ENCODE data around the gene CASS4.
"Not testable (repeated sequence)": the region's sequence is repeated elsewhere in the genome, so short reads cannot be mapped to it uniquely, and the experiment has no call there.

Gene CASS4

DNA sequence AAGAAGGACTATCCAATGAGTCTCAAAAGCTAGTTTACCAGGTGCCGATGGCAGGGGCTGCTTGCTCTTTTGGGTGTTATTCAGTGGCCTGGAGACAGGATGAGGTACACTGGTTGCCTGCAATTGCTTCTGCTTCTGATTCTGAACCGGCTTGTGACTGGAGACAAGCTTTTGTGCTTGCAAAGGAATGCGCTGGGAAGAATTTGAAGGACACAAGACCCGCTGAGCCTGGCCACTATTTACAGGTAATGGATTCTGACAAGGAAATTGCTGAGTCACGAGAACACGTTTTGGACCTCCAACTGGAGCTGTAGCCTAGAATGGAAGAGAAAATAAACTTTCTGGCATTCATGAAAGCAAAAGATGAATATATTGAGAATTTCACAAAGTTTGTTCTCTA, 25.8 kb upstream of the CASS4 start:
- H3K27me3 Mint-ChIP-seq (ENCODE audit: low read depth) = no peaks in the 10 kb centered on the region
- no peaks in the 10 kb centered on the region for H3K9me3 Mint-ChIP-seq
- H3K4me3 Mint-ChIP-seq = no peak overlapping the region
- peaks cover 44% of the 10 kb centered on the region for H3K4me1 Mint-ChIP-seq (ENCODE audit: low read depth)
- no peak overlapping the region for H3K27ac Mint-ChIP-seq
- H3K36me3 Mint-ChIP-seq (ENCODE audit: low read depth) = peaks cover 48% of the 10 kb centered on the region

DNA sequence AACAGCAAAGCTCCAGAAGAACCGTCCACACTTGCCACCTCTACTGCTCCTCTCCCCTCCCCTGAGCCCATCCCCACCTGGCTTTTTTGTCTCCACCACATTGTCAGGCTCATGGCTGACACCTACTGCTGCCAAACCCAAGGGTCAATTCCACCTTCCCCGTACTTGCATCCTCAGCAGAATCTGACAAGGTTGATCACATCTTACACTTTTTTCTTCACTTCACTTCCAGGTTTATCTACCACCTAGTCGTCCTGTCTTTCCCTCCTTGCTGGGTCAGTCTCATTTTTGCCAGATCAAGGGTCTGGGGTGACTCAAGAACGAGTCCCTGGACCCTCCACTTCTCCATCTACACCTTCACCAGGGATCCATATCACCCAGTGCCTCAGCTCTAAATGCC, 23.2 kb upstream of the CASS4 start:
- H3K4me3 Mint-ChIP-seq = no peak overlapping the region
- peaks cover 39% of the 10 kb centered on the region for H3K4me1 Mint-ChIP-seq (ENCODE audit: low read depth)
- no peak overlapping the region for H3K27ac Mint-ChIP-seq
- H3K27me3 Mint-ChIP-seq (ENCODE audit: low read depth) = no peaks in the 10 kb centered on the region
- no peaks in the 10 kb centered on the region for H3K9me3 Mint-ChIP-seq
- H3K36me3 Mint-ChIP-seq (ENCODE audit: low read depth) = peaks cover 34% of the 10 kb centered on the region

DNA sequence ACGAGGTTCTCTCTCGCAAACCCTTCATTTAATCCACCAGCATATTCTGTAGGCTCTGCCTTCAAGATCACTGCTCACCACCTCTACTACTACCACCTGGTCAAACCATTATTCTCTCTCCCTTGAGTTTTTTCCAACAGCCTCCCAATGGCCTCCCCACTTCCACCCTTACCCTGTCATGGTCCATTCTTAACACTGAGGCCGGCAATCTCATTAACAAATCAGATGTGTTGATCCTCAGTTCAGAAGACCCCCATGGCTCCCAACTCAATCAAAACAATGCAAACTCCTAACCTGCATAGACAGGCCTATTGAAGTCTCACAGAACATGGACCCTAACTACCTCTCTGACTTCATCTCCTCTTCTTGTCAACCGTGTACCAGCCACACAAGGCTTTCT, 22.3 kb upstream of the CASS4 start:
- Mint-ChIP-seq H3K4me1 (ENCODE audit: low read depth) (peaks cover 41% of the 10 kb centered on the region), H3K27ac (peak overlapping the region; percentile 32), H3K4me3 (peak overlapping the region; percentile 0), H3K36me3 (ENCODE audit: low read depth) (peaks cover 32% of the 10 kb centered on the region), H3K27me3 (ENCODE audit: low read depth) (no peaks in the 10 kb centered on the region), H3K9me3 (no peaks in the 10 kb centered on the region)

DNA sequence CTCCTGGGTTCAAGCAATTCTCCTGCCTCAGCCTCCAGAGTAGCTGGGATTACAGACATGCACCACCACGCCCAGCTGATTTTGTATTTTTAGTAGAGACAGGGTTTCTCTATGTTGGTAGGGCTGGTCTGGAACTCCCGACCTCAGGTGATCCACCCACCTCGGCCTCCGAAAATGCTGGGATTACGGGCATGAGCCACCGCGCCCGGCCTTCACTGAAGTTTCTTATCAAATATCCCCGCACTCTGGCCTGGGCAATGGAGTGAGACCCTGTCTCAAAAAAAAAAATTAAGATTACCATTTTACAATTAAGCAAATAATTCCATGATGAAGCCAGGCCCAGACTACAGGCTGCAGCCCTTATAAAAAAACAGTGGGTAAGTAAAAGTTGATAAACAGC, 21.7 kb upstream of the CASS4 start:
- H3K9me3 Mint-ChIP-seq; H3K27me3 Mint-ChIP-seq (ENCODE audit: low read depth); H3K4me3 Mint-ChIP-seq: not testable (repeated sequence)
- Mint-ChIP-seq H3K4me1 (ENCODE audit: low read depth) (peaks cover 39% of the 10 kb centered on the region), H3K36me3 (ENCODE audit: low read depth) (peaks cover 30% of the 10 kb centered on the region), H3K27ac (peak overlapping the region; percentile 32)

DNA sequence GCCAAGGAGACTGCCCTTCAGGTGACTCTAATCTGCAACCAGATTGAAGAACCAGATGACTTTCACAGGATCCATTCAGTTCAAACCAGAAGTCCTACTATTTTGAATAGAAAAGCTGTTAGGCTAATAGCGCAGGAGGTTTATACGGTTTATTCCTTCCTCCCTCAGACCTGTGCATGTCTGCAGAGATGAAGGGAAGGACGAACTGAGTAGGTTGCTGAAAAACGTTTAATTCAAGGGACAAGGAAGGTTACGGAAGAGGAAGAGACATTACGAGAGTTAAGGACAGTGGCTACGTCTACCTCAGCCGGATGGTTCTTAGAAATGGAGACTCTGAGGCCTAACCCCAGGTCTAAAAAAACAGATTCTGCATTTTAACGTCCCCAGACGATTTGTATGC, 21.0 kb upstream of the CASS4 start:
- Mint-ChIP-seq H3K4me1 (ENCODE audit: low read depth) (peaks cover 39% of the 10 kb centered on the region), H3K36me3 (ENCODE audit: low read depth) (peaks cover 30% of the 10 kb centered on the region), H3K9me3 (no peaks in the 10 kb centered on the region), H3K27me3 (ENCODE audit: low read depth) (no peaks in the 10 kb centered on the region), H3K27ac (no peak overlapping the region), H3K4me3 (no peak overlapping the region)

DNA sequence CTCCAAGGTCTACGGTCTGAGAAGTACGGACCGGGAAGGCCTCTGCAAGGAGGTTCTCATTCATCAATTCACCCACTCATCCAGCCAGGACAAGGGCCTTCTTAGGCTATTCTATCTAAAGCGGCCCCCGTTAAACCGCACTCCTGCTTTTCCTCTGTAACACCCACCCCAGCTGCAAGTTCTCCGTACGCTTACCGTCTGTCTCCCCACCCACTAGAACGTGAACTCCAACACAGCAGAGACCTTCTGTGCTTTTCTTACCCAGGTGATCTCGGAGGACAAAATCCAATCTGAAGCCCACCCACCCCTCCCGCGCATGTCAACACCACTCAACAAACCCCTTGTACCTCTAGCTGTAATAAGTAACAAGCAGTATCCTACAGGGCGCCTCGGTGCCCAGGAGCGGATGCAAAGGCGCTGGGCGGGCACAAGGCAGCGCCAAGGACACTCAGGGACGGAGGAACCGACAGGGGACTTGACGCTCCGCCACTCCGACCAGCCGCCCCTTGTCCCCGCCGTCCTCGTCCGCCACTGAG, 20.4 kb upstream of the CASS4 start:
- peaks cover 26% of the 10 kb centered on the region for H3K36me3 Mint-ChIP-seq (ENCODE audit: low read depth)
- H3K4me1 Mint-ChIP-seq (ENCODE audit: low read depth) = peaks cover 35% of the 10 kb centered on the region
- H3K4me3 Mint-ChIP-seq = no peak overlapping the region
- no peaks in the 10 kb centered on the region for H3K27me3 Mint-ChIP-seq (ENCODE audit: low read depth)
- no peak overlapping the region for H3K27ac Mint-ChIP-seq
- no peaks in the 10 kb centered on the region for H3K9me3 Mint-ChIP-seq

DNA sequence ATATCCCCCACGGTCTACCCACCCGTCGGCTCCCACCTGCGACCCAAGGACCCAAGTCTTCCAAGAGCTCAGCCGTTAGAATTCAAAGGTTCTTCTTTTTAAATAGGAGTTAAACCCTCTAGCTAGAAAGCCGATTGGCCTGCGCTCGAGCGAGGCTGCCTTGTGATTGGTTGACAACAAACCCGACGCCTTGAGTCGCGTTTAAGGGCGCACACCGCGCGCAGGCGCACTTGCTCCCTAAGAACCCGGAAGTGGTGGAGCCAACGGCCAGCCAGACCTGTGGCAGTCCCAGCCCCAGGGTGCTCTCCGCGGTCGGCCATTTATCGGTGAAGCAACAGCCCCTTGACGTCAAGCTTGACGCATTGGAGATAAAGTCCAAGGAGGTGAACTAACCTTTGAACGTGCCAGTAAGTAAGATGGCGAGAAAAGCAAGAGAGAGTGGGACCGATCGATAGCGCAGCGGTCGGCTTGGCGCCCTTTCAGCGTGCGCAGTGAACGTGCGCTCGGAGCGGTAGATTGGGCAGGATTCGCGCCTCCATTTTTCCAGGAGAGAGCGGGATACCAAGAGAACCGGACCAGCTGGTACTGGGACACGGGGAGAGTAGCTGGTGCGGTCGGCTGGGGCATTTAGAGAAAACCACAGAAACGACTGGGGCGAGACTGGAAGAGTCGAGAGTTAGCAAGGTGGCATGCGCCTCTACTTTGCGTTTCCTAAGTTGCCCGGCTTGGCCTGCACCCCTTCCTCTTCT, 19.8 kb upstream of the CASS4 start, which contains the start of the genes AURKA and CSTF1:
Gene AURKA, minus strand, starts transcription at position 84 of the 749 bp plus-strand sequence. CDS start 4,018 bp downstream, outside the sequence.
Gene CSTF1, plus strand, starts transcription at position 514 of the 749 bp plus-strand sequence. CDS start 2,908 bp downstream, outside the sequence.
- H3K4me3 Mint-ChIP-seq = no peak within 1 kb of the TSS
- peak within 1 kb of the TSS; percentile 81 for H3K27ac Mint-ChIP-seq
- peaks cover 38% of the 10 kb centered on the region for H3K4me1 Mint-ChIP-seq (ENCODE audit: low read depth)

DNA sequence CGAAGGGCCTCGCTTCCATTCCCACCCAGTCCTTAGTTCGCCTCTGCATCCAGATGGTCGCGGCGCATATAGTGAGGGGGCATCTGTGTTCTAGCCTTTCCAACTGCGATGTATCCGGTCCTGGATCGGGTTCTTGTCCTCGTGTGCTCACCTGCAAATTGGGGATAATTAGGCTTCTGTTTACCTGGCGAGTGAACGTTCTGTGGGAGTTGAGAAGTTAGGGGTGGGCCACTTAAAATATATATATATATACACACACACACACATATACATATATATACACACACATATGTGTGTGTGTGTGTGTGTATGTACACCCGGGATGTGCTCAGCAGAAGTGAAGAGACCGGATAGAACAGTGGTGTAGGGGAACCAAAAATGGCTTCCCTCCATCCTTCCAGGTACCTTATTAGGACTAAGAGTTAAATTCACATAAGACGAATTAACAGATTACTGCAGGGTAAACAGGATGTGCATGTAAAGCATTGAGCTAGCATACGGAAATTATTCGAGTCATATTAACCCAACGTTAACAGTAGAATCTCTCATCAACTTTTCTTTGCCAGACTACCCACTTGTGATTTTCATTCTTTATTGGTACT, 19.1 kb upstream of the CASS4 start:
- Mint-ChIP-seq H3K4me3 (no peak overlapping the region), H3K36me3 (ENCODE audit: low read depth) (peaks cover 35% of the 10 kb centered on the region), H3K27me3 (ENCODE audit: low read depth) (no peaks in the 10 kb centered on the region), H3K27ac (peak overlapping the region; percentile 81), H3K9me3 (no peaks in the 10 kb centered on the region), H3K4me1 (ENCODE audit: low read depth) (peaks cover 35% of the 10 kb centered on the region)

More for the DNA sequence above, 19.8 kb upstream of the CASS4 start, which contains the start of the genes AURKA and CSTF1:
- Mint-ChIP-seq H3K27me3 (ENCODE audit: low read depth) (no peaks in the 10 kb centered on the region), H3K36me3 (ENCODE audit: low read depth) (peaks cover 32% of the 10 kb centered on the region), H3K9me3 (no peaks in the 10 kb centered on the region)

DNA sequence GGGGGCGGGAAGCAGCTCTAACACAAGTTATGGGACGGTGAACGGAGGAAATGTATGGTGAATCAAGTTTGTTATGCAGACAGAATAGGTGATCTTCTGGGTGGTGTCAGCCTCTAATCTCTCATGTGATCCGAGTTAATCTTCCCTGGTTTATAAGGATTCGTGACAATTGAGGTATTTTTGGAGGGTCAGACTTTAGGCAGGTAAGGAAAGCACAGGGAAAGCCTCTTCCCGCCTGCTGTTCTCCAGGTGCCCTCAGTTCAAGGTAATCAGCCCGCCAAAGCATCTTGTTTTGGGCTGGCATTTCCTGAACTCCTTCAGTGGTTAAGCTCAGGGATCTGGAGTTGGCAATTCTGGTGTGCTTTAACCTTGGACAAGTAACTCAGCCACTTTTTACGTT, 18.4 kb upstream of the CASS4 start:
- H3K27me3 Mint-ChIP-seq (ENCODE audit: low read depth) = no peaks in the 10 kb centered on the region
- peak overlapping the region; percentile 81 for H3K27ac Mint-ChIP-seq
- peaks cover 38% of the 10 kb centered on the region for H3K36me3 Mint-ChIP-seq (ENCODE audit: low read depth)
- H3K9me3 Mint-ChIP-seq = no peaks in the 10 kb centered on the region
- no peak overlapping the region for H3K4me3 Mint-ChIP-seq
- H3K4me1 Mint-ChIP-seq (ENCODE audit: low read depth) = peaks cover 35% of the 10 kb centered on the region

DNA sequence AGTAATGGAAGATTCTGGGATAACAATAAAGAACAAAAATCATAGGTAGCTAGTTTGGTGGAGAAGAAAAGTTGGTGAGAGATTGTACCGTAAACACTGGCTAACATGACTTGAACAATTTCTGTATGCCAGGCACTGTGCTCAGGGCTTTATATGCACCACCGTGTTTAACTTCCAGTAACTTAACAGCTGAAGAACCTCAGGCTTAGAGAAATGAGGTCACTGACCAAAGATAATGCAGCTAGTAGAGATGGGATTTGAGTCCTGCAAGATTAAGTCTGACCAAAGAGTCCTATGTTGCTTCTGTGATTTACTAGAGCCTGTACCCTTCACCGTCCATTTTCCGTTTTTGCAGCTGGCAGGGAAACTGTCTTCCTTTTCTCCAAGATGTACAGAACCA, 16.9 kb upstream of the CASS4 start:
- Mint-ChIP-seq H3K9me3 (no peaks in the 10 kb centered on the region), H3K36me3 (ENCODE audit: low read depth) (peaks cover 37% of the 10 kb centered on the region), H3K27me3 (ENCODE audit: low read depth) (no peaks in the 10 kb centered on the region), H3K27ac (no peak overlapping the region), H3K4me3 (no peak overlapping the region), H3K4me1 (ENCODE audit: low read depth) (peaks cover 33% of the 10 kb centered on the region)

DNA sequence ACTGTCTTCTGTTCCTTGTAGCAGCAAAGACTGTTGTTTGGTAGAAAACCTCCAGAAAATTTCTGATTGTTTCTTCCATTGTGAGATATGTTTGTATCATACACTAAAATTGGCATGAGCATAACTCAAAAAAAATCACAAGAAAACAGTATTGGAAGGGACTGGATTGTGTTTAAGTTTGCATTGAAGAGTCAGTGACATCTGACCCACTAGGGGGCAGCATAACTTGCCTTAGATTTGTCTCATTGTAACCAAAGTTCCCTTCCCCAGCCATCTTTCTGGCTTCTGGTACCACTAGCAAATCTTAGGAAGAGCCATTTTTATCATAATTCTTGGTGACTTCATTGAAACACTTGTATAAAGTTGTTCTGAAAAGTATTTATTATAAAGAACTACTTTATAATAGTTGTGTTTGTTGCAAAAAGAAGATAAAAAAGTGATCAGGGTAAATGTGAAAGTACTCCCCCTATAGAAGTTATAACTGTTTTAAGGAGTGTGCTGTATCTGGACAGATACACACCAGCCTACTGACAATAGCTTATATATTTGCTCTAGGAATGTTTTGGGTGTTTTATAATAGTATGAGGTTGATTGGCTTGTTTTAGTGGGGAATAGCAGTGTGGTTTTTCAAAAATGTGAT, 11.9 kb upstream of the CASS4 start:
- no peaks in the 10 kb centered on the region for H3K27me3 Mint-ChIP-seq (ENCODE audit: low read depth)
- no peaks in the 10 kb centered on the region for H3K9me3 Mint-ChIP-seq
- peaks cover 68% of the 10 kb centered on the region for H3K36me3 Mint-ChIP-seq (ENCODE audit: low read depth)
- no peak overlapping the region for H3K4me3 Mint-ChIP-seq
- H3K4me1 Mint-ChIP-seq (ENCODE audit: low read depth) = peaks cover 24% of the 10 kb centered on the region
- peak overlapping the region; percentile 17 for H3K27ac Mint-ChIP-seq

DNA sequence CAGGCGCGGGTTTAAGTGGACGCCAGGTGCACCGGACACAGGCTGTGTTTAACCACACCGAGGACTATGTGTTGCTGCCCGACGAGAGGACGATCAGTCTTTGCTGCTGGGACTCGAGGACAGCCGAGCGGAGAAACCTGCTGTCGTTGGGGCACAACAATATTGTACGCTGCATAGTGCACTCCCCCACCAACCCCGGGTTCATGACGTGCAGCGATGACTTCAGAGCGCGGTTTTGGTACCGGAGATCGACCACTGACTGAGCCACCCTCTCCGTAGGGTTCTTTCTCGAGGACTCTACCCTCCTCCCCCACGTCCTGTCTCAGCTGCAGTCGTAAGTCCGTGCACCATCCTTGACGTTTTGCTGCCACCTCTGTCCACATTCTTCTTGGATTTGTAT, 8.6 kb upstream of the CASS4 start:
- H3K4me3 Mint-ChIP-seq = no peak overlapping the region
- peaks cover 67% of the 10 kb centered on the region for H3K36me3 Mint-ChIP-seq (ENCODE audit: low read depth)

DNA sequence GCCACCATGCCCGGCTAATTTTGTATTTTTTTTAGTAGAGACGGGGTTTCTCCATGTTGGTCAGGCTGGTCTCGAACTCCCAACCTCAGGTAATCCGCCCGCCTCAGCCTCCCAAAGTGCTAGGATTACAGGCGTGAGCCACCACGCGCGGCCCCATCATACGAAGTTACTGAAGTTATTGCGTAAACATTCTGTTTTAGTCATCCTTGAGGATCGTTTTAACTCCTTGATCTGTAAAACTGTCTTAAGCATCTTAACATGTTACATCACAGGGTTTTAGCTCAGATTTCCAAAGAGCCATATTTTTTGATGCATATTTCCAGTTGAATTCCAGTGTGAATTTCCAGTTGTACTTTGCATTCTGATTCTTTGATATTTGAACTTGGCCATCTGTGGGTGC, 6.7 kb upstream of the CASS4 start:
- H3K4me3 Mint-ChIP-seq; H3K9me3 Mint-ChIP-seq; H3K27me3 Mint-ChIP-seq (ENCODE audit: low read depth): not testable (repeated sequence)
- Mint-ChIP-seq H3K36me3 (ENCODE audit: low read depth) (peaks cover 58% of the 10 kb centered on the region), H3K27ac (peak overlapping the region; percentile 52), H3K4me1 (ENCODE audit: low read depth) (peaks cover 11% of the 10 kb centered on the region)

More for the DNA sequence above, 8.6 kb upstream of the CASS4 start:
- Mint-ChIP-seq H3K27ac (no peak overlapping the region), H3K4me1 (ENCODE audit: low read depth) (peaks cover 24% of the 10 kb centered on the region), H3K9me3 (no peaks in the 10 kb centered on the region), H3K27me3 (ENCODE audit: low read depth) (no peaks in the 10 kb centered on the region)

DNA sequence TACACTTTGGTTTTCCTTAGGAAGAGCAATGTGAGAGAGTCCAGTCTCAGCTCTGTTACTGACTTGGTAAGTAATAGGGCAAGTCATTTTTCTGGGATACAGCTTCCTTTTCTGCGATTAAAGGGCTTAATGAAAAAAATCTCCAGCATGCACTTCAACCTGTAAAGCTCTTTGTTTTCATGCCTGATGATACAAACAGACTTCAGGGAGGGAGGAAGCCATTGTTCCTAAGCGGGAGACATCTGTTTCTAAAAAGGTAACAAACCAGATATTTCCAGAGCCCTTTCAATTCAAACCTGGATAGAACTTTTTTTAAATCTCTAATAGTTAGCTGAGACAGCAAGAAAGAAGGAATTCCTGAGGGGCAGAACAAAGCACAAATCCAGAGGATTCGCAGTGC, 5.2 kb upstream of the CASS4 start:
- H3K4me1 Mint-ChIP-seq (ENCODE audit: low read depth) = peaks cover 17% of the 10 kb centered on the region
- peak overlapping the region; percentile 11 for H3K27ac Mint-ChIP-seq
- H3K27me3 Mint-ChIP-seq (ENCODE audit: low read depth) = no peaks in the 10 kb centered on the region
- H3K4me3 Mint-ChIP-seq = no peak overlapping the region
- no peaks in the 10 kb centered on the region for H3K9me3 Mint-ChIP-seq
- peaks cover 53% of the 10 kb centered on the region for H3K36me3 Mint-ChIP-seq (ENCODE audit: low read depth)
